Osteoblast (primary cell): Measurements from ENCODE around the gene CD4. TPM values are rescaled to one million over a fixed set of nuclear protein-coding genes. Genes with fewer than 3 reads are reported as not detected.
"Not testable (repeated sequence)": the region's sequence is repeated elsewhere in the genome, so short reads cannot be mapped to it uniquely, and the experiment has no call there.

Source experiments
- DNase-seq: peaks from one replicate; pipeline ENCODE4 v3.0.0; 2011; ENCODE audit warnings: low spot score, mixed read lengths; ENCODE audit not compliant: insufficient read length; ENCODE audit errors: missing footprints
- H2AFZ ChIP-seq: 2 replicates; pipeline ENCODE4 v1.6.0; 2011; ENCODE audit warnings: mild to moderate bottlenecking, low read length
- H3K27ac ChIP-seq: 2 replicates; pipeline ENCODE4 v1.5.1; 2011; ENCODE audit warnings: mild to moderate bottlenecking, low read depth, low read length, moderate library complexity
- H3K27me3 ChIP-seq: 2 replicates; pipeline ENCODE4 v1.6.0; 2012; ENCODE audit warnings: mild to moderate bottlenecking, control low read depth, inconsistent platforms, low read length, moderate library complexity; ENCODE audit not compliant: insufficient read depth
- H3K36me3 ChIP-seq: 2 replicates; pipeline ENCODE4 v1.5.1; 2011; ENCODE audit warnings: mild to moderate bottlenecking, low read length, control low read depth, moderate library complexity; ENCODE audit not compliant: insufficient read depth
- H3K4me1 ChIP-seq: 2 replicates; pipeline ENCODE4 v1.5.1; 2011; ENCODE audit warnings: mild to moderate bottlenecking, low read length, control low read depth, moderate library complexity; ENCODE audit not compliant: insufficient read depth
- H3K4me2 ChIP-seq: 2 replicates; pipeline ENCODE4 v1.6.0; 2011; ENCODE audit warnings: mild to moderate bottlenecking, low read length; ENCODE audit not compliant: insufficient read depth
- H3K4me3 ChIP-seq: fragments of 200-600 bp; sonication (generic); 3 replicates; pipeline ENCODE4 v1.5.1; 2012; ENCODE audit warnings: mild to moderate bottlenecking, low read length, inconsistent platforms; ENCODE audit not compliant: insufficient read depth
- H3K79me2 ChIP-seq: 2 replicates; pipeline ENCODE4 v1.6.0; 2012; ENCODE audit warnings: mild to moderate bottlenecking, low read length, control low read depth, inconsistent platforms; ENCODE audit not compliant: insufficient read depth
- H3K9me3 ChIP-seq: 2 replicates; pipeline ENCODE4 v1.5.1; 2011; ENCODE audit warnings: low read depth, low read length, control low read depth
- H4K20me1 ChIP-seq: 2 replicates; pipeline ENCODE4 v1.6.0; 2012; ENCODE audit warnings: mild to moderate bottlenecking, low read length, control low read depth; ENCODE audit not compliant: insufficient read depth
- CTCF ChIP-seq: IDR thresholded peaks from 2 replicates; pipeline ENCODE4 v1.5.1; 2011; ENCODE audit warnings: mild to moderate bottlenecking, low read depth, low read length, moderate library complexity; ENCODE audit errors: extremely low read depth
- total RNA-seq: library from RNA; depleted of rRNA; stranded (reverse); fragments of >200 nt; gene quantifications from 2 replicates; pipeline ENCODE4 v1.2.3, GENCODE V29; 2012

CD4 gene
- total RNA-seq: 10.9 and 15.0 TPM in 2 replicates

GRCh38 chr12:6788972-6789924, at the start of gene CD4:
CD4 (plus strand) TSS chr12:6789528; CDS start chr12:6800139, 10,611 bp downstream.
- Histone ChIP-seq H3K9me3 (no peaks in the 10 kb centered on the region), H3K4me3 (peak within 1 kb of the TSS; percentile 52), H3K79me2 (no peaks in the 10 kb centered on the region)

DNA sequence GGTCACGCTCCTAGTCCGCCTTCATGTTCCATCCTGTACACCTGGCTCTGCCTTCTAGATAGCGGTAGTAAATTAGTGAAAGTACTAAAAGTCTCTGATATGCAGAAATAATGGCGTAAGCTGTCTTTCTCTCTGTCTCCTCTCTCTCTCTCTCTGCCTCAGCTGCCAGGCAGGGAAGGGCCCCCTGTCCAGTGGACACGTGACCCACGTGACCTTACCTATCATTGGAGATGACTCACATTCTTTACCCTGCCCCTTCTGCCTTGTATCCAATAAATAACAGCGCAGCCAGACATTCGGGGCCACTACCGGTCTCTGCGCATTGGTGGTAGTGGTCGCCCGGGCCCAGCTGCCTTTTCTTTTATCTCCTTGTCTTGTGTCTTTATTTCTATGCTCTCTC, 47.2 kb upstream of the CD4 start:
- not testable (repeated sequence) for H3K79me2 ChIP-seq, H3K9me3 ChIP-seq, H3K27ac ChIP-seq, H2AFZ ChIP-seq, H3K4me1 ChIP-seq, H4K20me1 ChIP-seq, H3K27me3 ChIP-seq, H3K4me3 ChIP-seq, H3K4me2 ChIP-seq, DNase-seq
- H3K36me3 ChIP-seq: peaks cover 18% of the 10 kb centered on the region

More at GRCh38 chr12:6788972-6789924, at the start of gene CD4:
- Histone ChIP-seq H3K27me3 (peaks cover 6% of the 10 kb centered on the region), H3K4me1 (peaks cover 19% of the 10 kb centered on the region), H4K20me1 (no peaks in the 10 kb centered on the region), H3K27ac (no peak within 1 kb of the TSS), H3K36me3 (no peaks in the 10 kb centered on the region), H3K4me2 (peak within 1 kb of the TSS; percentile 58), H2AFZ (peak within 1 kb of the TSS; percentile 86)
- TF ChIP-seq CTCF: no peak
- peak; percentile 85 for DNase-seq

DNA sequence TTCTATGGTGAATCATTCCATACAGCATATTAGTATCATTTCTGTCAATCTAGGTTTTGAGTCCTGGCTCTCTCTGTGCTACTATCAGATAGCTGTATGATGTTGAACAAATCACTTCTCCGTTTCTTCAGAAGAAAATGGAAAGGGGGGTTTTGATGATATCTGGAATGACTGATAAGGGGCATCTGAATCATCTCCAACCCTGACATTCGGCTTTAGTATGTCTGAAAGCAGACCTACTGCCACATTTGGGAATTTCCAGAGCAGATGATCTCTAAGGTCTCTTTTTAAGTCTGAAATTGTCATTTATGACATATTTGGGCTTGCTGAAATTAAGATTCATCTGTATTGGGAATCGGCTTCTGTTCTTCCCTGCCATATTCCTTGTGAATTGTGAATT, 46.5 kb upstream of the CD4 start:
- Histone ChIP-seq H2AFZ (no peak overlapping the region), H3K4me3 (no peak overlapping the region), H3K4me1 (no peaks in the 10 kb centered on the region), H4K20me1 (peaks cover under 1% of the 10 kb centered on the region), H3K9me3 (no peaks in the 10 kb centered on the region), H3K79me2 (no peaks in the 10 kb centered on the region), H3K4me2 (no peak overlapping the region), H3K27me3 (no peaks in the 10 kb centered on the region), H3K36me3 (peaks cover 26% of the 10 kb centered on the region), H3K27ac (no peak overlapping the region)
- TF ChIP-seq CTCF: no peak
- DNase-seq: no peak

DNA sequence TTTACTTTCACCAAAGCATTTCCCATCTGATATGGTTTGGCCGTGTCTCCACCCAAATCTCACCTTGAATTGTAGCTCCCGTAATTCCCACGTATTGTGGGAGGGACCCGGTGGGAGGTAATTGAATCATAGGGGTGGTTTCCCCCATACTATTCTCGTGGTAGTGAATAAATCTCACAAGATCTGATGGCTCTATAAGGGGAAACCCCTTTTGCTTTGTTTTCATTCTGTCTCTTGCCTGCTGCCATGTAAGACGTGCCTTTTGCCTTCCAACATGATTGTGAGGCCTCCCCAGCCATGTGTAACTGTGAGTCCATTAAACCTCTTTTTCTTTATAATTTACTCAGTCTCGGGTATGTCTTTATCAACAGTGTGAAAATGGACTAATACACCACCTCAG, 46.0 kb upstream of the CD4 start:
- peaks cover 30% of the 10 kb centered on the region for H3K36me3 ChIP-seq
- not testable (repeated sequence) for H2AFZ ChIP-seq, H3K9me3 ChIP-seq, DNase-seq, H4K20me1 ChIP-seq, H3K4me1 ChIP-seq, H3K27ac ChIP-seq, H3K4me3 ChIP-seq, H3K4me2 ChIP-seq, H3K79me2 ChIP-seq, H3K27me3 ChIP-seq
